Eye (tissue), 1 donor: ENCODE data around the gene KRTAP12-2.

Experiments used
- DNase-seq: peaks from one replicate; pipeline ENCODE4 v3.0.0-alpha.2; 2015

The KRTAP12-2 gene

GRCh38 chr21:44623575-44623974, 43.2 kb downstream of the KRTAP12-2 start:
- DNase-seq = no peak

GRCh38 chr21:44619886-44620285, 46.8 kb downstream of the KRTAP12-2 start:
- DNase-seq = no peak

GRCh38 chr21:44618909-44619308, 47.8 kb downstream of the KRTAP12-2 start:
- DNase-seq = no peak

GRCh38 chr21:44618504-44618903, 48.2 kb downstream of the KRTAP12-2 start:
- no peak for DNase-seq

GRCh38 chr21:44617071-44617501, 49.6 kb downstream of the KRTAP12-2 start:
- no peak for DNase-seq

- DNase-seq = no peak
These were observed 50.2 kb downstream of the KRTAP12-2 start for GRCh38 chr21:44616591-44616926.
